CD4-positive, alpha-beta T cell (primary cell): ENCODE data around the gene TOMT. TPM values are rescaled to one million over a fixed set of nuclear protein-coding genes. Genes with fewer than 3 reads are reported as not detected.

Source experiments
- ATAC-seq: fragments of 200-7000 bp; cut with Tn5 transposase; one replicate; pipeline ENCODE4 v1.10.0; 2022; ENCODE audit warnings: mild to moderate bottlenecking; ENCODE audit not compliant: poor library complexity
- CTCF ChIA-PET: fragments of 350-600 bp; sonication (Branson Sonifier 250); formaldehyde crosslinking; loops from one replicate; lab custom pipeline; 2021; ENCODE audit warnings: antibody characterized with exemption, inconsistent platforms; lab: Charles Lee
- POLR2A ChIA-PET: fragments of 350-600 bp; sonication (Branson Sonifier 250); formaldehyde crosslinking; loops from one replicate; lab custom pipeline; 2021; ENCODE audit warnings: antibody characterized with exemption, inconsistent platforms; lab: Charles Lee
- DNase-seq, 14 experiments: peaks; one replicate each; pipeline ENCODE4 v3.0.0-alpha.2; 2013 to 2020; ENCODE audit warnings: mixed read lengths in 2 of 14
- H3K27ac ChIP-seq, 2 donors: one replicate each; pipeline versions ENCODE4 v1.5.1 to v1.7.0; 2013; ENCODE audit warnings: low read length in 2 of 2, low read depth in 1 of 2, mild to moderate bottlenecking in 1 of 2
- H3K27me3 ChIP-seq, 2 experiments: 1 replicate in 1 of 2; 2 replicates in 1 of 2; pipeline versions ENCODE4 v1.6.1 to v1.7.0; 2013; ENCODE audit warnings: low read length in 2 of 2, control low read depth in 1 of 2, mild to moderate bottlenecking in 1 of 2, moderate library complexity in 1 of 2; ENCODE audit not compliant: insufficient read depth in 2 of 2, control insufficient read depth in 1 of 2
- H3K36me3 ChIP-seq: one replicate; pipeline ENCODE4 v1.6.1; 2013; ENCODE audit warnings: low read length, control low read depth; ENCODE audit not compliant: insufficient read depth
- H3K4me1 ChIP-seq: one replicate; pipeline ENCODE4 v1.6.1; 2013; ENCODE audit warnings: low read length, control low read depth; ENCODE audit not compliant: insufficient read depth
- H3K4me3 ChIP-seq: one replicate; pipeline ENCODE4 v1.5.1; 2013; ENCODE audit warnings: mild to moderate bottlenecking, low read length, moderate library complexity
- H3K9me3 ChIP-seq, 2 experiments: 1 replicate in 1 of 2; 2 replicates in 1 of 2; pipeline versions ENCODE4 v1.6.1 to v1.7.0; 2013; ENCODE audit warnings: low read length in 2 of 2, mild to moderate bottlenecking in 2 of 2, control low read depth in 1 of 2, moderate library complexity in 1 of 2; ENCODE audit not compliant: control insufficient read depth in 1 of 2, insufficient read depth in 1 of 2
- H3K27ac Mint-ChIP-seq: one replicate; pipeline ENCODE4 v1.8.0; 2020; ENCODE audit warnings: mixed read lengths
- H3K27me3 Mint-ChIP-seq: one replicate; pipeline ENCODE4 v1.8.0; 2021; ENCODE audit warnings: mixed read lengths
- H3K36me3 Mint-ChIP-seq: one replicate; pipeline ENCODE4 v1.8.0; 2021; ENCODE audit warnings: low read depth, mixed read lengths
- H3K4me1 Mint-ChIP-seq: one replicate; pipeline ENCODE4 v1.8.0; 2021; ENCODE audit warnings: low read depth, mixed read lengths
- H3K4me3 Mint-ChIP-seq: one replicate; pipeline ENCODE4 v1.8.0; 2020; ENCODE audit warnings: mild to moderate bottlenecking, mixed read lengths
- H3K9me3 Mint-ChIP-seq: one replicate; pipeline ENCODE4 v1.8.0; 2020; ENCODE audit warnings: mixed read lengths
- CTCF ChIP-seq: fragments of 200-600 bp; IDR thresholded peaks from one replicate; pipeline ENCODE4 v1.8.0; 2022; ENCODE audit warnings: antibody characterized with exemption, mild to moderate bottlenecking
- intact Hi-C, 2 experiments: fragments of 100-400 bp; cut with DNase I in 1 of 2; cut with micrococcal nuclease in 1 of 2; formaldehyde crosslinking; loops; one replicate each; pipeline versions ENCODE4 v1.15.1 to v1.9.0; 2023 to 2025; cut with DNase I, micrococcal nuclease
- total RNA-seq, 174 experiments: library from RNA in 2 of 174; stranded (reverse) in 2 of 174; gene quantifications; one replicate each; pipeline ENCODE4 v1.2.3 and lab custom pipeline; 2021 to 2026

TOMT gene
- total RNA-seq, 2 experiments from 2014 or later, result not detected

GRCh38 chr11:72088076-72088808, 17.5 kb upstream of the TOMT start:
- Histone ChIP-seq H3K4me3 (no peak overlapping the region), H3K27me3 (no peaks in the 10 kb centered on the region), H3K36me3 (peaks cover 34% of the 10 kb centered on the region), H3K27ac (no peak overlapping the region), H3K9me3 (no peaks in the 10 kb centered on the region), H3K4me1 (peaks cover 5% of the 10 kb centered on the region)
- peaks cover 14% of the 10 kb centered on the region for H3K4me1 Mint-ChIP-seq
- no peak for TF ChIP-seq CTCF
- H3K36me3 Mint-ChIP-seq, result peaks cover 27% of the 10 kb centered on the region
- ChIA-PET CTCF (interaction anchor here (2.5 kb wide), 1 partner anchor 63 kb away, joined by 21 read pairs; no protein-coding TSS in a partner anchor), POLR2A (no interaction called here)
- no peak overlapping the region for H3K4me3 Mint-ChIP-seq
- DNase-seq (no peak), ATAC-seq (no peak)
- no peaks in the 10 kb centered on the region for H3K9me3 Mint-ChIP-seq
- H3K27me3 Mint-ChIP-seq, result no peaks in the 10 kb centered on the region
- intact Hi-C loops, result no loop called here
- no peak overlapping the region for H3K27ac Mint-ChIP-seq

GRCh38 chr11:72091292-72091691, 14.4 kb upstream of the TOMT start:
- H3K4me1 ChIP-seq, result peaks cover 5% of the 10 kb centered on the region
- peak; percentile 100 for ATAC-seq
- ChIA-PET POLR2A (interaction anchor here (0.9 to 2.3 kb wide), 9 partner anchors 8 to 163 kb away, joined by 3 to 22 read pairs (median 4); partner anchors contain the start of gene XNDC1N), CTCF (interaction anchor here (0.6 to 2.7 kb wide), 28 partner anchors 9 to 163 kb away, joined by 3 to 74 read pairs (median 5); partner anchors contain the start of genes ANAPC15, LRRC51, RNF121 and XNDC1N)
- peaks cover 43% of the 10 kb centered on the region for H3K36me3 Mint-ChIP-seq
- peak overlapping the region; percentile 73 for H3K27ac Mint-ChIP-seq
- H3K9me3 ChIP-seq, result no peaks in the 10 kb centered on the region
- DNase-seq, result peak; percentile 56 to 85 (median 72)
- peak; percentile 86 for TF ChIP-seq CTCF
- no peak overlapping the region for H3K4me3 Mint-ChIP-seq
- intact Hi-C loops, result loop anchor here (1.0 to 5.0 kb wide), 3 partner anchors 66 to 341 kb away; partner anchors contain the start of gene CLPB (in 1 of the 2)
- no peak overlapping the region for H3K27ac ChIP-seq
- no peaks in the 10 kb centered on the region for H3K9me3 Mint-ChIP-seq
- peaks cover 14% of the 10 kb centered on the region for H3K4me1 Mint-ChIP-seq
- no peak overlapping the region for H3K4me3 ChIP-seq
- no peaks in the 10 kb centered on the region for H3K27me3 Mint-ChIP-seq
- H3K36me3 ChIP-seq, result peaks cover 39% of the 10 kb centered on the region
- H3K27me3 ChIP-seq, result no peaks in the 10 kb centered on the region

GRCh38 chr11:72098741-72099140, 7.0 kb upstream of the TOMT start:
- H3K36me3 ChIP-seq, result peaks cover 46% of the 10 kb centered on the region
- no peaks in the 10 kb centered on the region for H3K9me3 ChIP-seq
- H3K27ac ChIP-seq, result no peak overlapping the region
- Mint-ChIP-seq H3K4me3 (no peak overlapping the region), H3K36me3 (peaks cover 65% of the 10 kb centered on the region), H3K9me3 (no peaks in the 10 kb centered on the region), H3K27ac (no peak overlapping the region), H3K27me3 (no peaks in the 10 kb centered on the region), H3K4me1 (peaks cover 35% of the 10 kb centered on the region)
- ATAC-seq, result no peak
- H3K4me3 ChIP-seq, result no peak overlapping the region
- intact Hi-C loops, result no loop called here
- no peak for DNase-seq
- H3K27me3 ChIP-seq, result no peaks in the 10 kb centered on the region
- peaks cover 29% of the 10 kb centered on the region for H3K4me1 ChIP-seq
- ChIA-PET CTCF (interaction anchor here (1.3 to 8.4 kb wide), 2 partner anchors 45 to 73 kb away, joined by 6 to 33 read pairs; no protein-coding TSS in a partner anchor), POLR2A (interaction anchor here (1.0 to 1.1 kb wide), 2 partner anchors 14 to 58 kb away, joined by 3 to 6 read pairs; partner anchors contain the start of gene ANAPC15)
- TF ChIP-seq CTCF, result no peak
